DMS 273 (cell line): ENCODE results near the gene ATCAY.

Experiments used
- DNase-seq: peaks from one replicate; lab custom pipeline; 2025; ENCODE audit not compliant: unreplicated experiment; lab: John Stamatoyannopoulos, UW

Gene ATCAY

GRCh38 chr19:3968556-3969434 lies 88.3 kb downstream of the ATCAY start:
- peak; percentile 91 for DNase-seq

GRCh38 chr19:3969435-3970312 lies 89.2 kb downstream of the ATCAY start:
- DNase-seq = peak; percentile 51

GRCh38 chr19:3970313-3970807 lies 89.9 kb downstream of the ATCAY start:
- no peak for DNase-seq

GRCh38 chr19:3970808-3971598 lies 90.5 kb downstream of the ATCAY start, which contains the start of gene DAPK3:
DAPK3 (minus strand) TSS chr19:3971099; CDS start chr19:3969735, 1,364 bp downstream.
- DNase-seq = peak; percentile 99

- peak; percentile 58 for DNase-seq
Observed at GRCh38 chr19:3975144-3975543, 94.7 kb downstream of the ATCAY start.

GRCh38 chr19:3975637-3976087 lies 95.2 kb downstream of the ATCAY start:
- DNase-seq = peak; percentile 58

- peak; percentile 48 for DNase-seq
Observed at GRCh38 chr19:3976495-3977241, 96.2 kb downstream of the ATCAY start.
